H1 (cell line): ENCODE data around the gene FLVCR2. TPM values are rescaled to one million over a fixed set of nuclear protein-coding genes. Genes with fewer than 3 reads are reported as not detected.

Experiments used
- CTCF ChIA-PET: fragments of 300-600 bp; sonication (Branson Sonifier 250); formaldehyde crosslinking; loops from one replicate; lab custom pipeline; 2021; ENCODE audit not compliant: partially characterized antibody; lab: Charles Lee
- POLR2A ChIA-PET: fragments of 300-600 bp; sonication (Branson Sonifier 250); formaldehyde crosslinking; loops from one replicate; lab custom pipeline; 2021; ENCODE audit warnings: inconsistent platforms; ENCODE audit not compliant: partially characterized antibody; lab: Charles Lee
- DNase-seq, 2 experiments: peaks; one replicate each; pipeline versions ENCODE4 v3.0.0 to v3.0.0-alpha.2; 2010 to 2022; ENCODE audit warnings: low spot score in 2 of 2, low read depth in 1 of 2, mixed read lengths in 1 of 2
- FAIRE-seq: peaks from 2 replicates; lab custom pipeline; 2011; peaks lifted over from hg19 to GRCh38; lab: Jason Lieb, UNC
- H2AFZ ChIP-seq: 2 replicates; pipeline ENCODE4 v1.8.1; 2012; ENCODE audit warnings: low read length, inconsistent platforms
- H2AK5ac ChIP-seq: 2 replicates; pipeline ENCODE4 v1.6.1; 2013; ENCODE audit warnings: low read depth, low read length
- H2BK120ac ChIP-seq: replicated peaks from 2 replicates; pipeline ENCODE3; 2013; ENCODE audit warnings: low read depth, low read length, inconsistent platforms
- H2BK12ac ChIP-seq: 2 replicates; pipeline ENCODE4 v1.6.1; 2013; ENCODE audit warnings: low read depth, low read length
- H2BK15ac ChIP-seq: 2 replicates; pipeline ENCODE4 v1.6.1; 2013; ENCODE audit warnings: low read length
- H2BK20ac ChIP-seq: 2 replicates; pipeline ENCODE4 v1.6.1; 2013; ENCODE audit warnings: low read length
- H2BK5ac ChIP-seq: 2 replicates; pipeline ENCODE4 v1.6.1; 2013; ENCODE audit warnings: low read depth, low read length
- H3K14ac ChIP-seq: 2 replicates; pipeline ENCODE4 v1.6.1; 2013; ENCODE audit warnings: inconsistent platforms; ENCODE audit not compliant: insufficient read length
- H3K18ac ChIP-seq: 2 replicates; pipeline ENCODE4 v1.6.1; 2013; ENCODE audit warnings: low read length; ENCODE audit errors: extremely low read depth
- H3K23ac ChIP-seq: 2 replicates; pipeline ENCODE4 v1.6.1; 2013; ENCODE audit warnings: inconsistent platforms; ENCODE audit not compliant: insufficient read length
- H3K23me2 ChIP-seq: 2 replicates; pipeline ENCODE4 v1.6.1; 2013; ENCODE audit warnings: low read depth, low read length
- H3K27ac ChIP-seq: 2 replicates; pipeline ENCODE4 v1.6.1; 2011; ENCODE audit warnings: low read depth, low read length, inconsistent platforms
- H3K27me3 ChIP-seq, 4 experiments: replicated peaks in 1 of 4; 1 replicate in 1 of 4; 2 replicates in 3 of 4; pipeline versions ENCODE4 v1.6.1 to v1.8.1; 2011 to 2013; ENCODE audit warnings: low read length in 3 of 4, mild to moderate bottlenecking in 3 of 4, inconsistent platforms in 2 of 4, mixed read lengths in 2 of 4, moderate library complexity in 1 of 4; ENCODE audit not compliant: control insufficient read depth in 3 of 4, insufficient read depth in 3 of 4; ENCODE audit errors: extremely low read depth in 1 of 4
- H3K36me3 ChIP-seq, 4 experiments: 2 replicates each; pipeline versions ENCODE4 v1.6.1 to v1.8.1; 2011 to 2013; ENCODE audit warnings: mild to moderate bottlenecking in 4 of 4, low read length in 3 of 4, moderate library complexity in 2 of 4, control low read depth in 1 of 4, inconsistent platforms in 1 of 4; ENCODE audit not compliant: insufficient read depth in 4 of 4, control insufficient read depth in 2 of 4
- H3K4ac ChIP-seq: replicated peaks from 2 replicates; pipeline ENCODE3; 2013; ENCODE audit warnings: low read length, low read depth, mixed read lengths, inconsistent platforms; ENCODE audit not compliant: insufficient read length
- H3K4me1 ChIP-seq, 4 experiments: replicated peaks in 1 of 4; 1 replicate in 1 of 4; 2 replicates in 3 of 4; pipeline versions ENCODE4 v1.6.1 to v1.8.1; 2011 to 2013; ENCODE audit warnings: low read length in 3 of 4, inconsistent platforms in 2 of 4, mixed read lengths in 1 of 4; ENCODE audit not compliant: insufficient read depth in 4 of 4, control insufficient read depth in 3 of 4
- H3K4me2 ChIP-seq, 2 experiments: 2 replicates each; pipeline versions ENCODE4 v1.6.1 to v1.8.1; 2011 to 2013; ENCODE audit warnings: low read depth in 2 of 2, low read length in 2 of 2, control low read depth in 1 of 2, inconsistent platforms in 1 of 2, mild to moderate bottlenecking in 1 of 2; ENCODE audit not compliant: insufficient read depth in 1 of 2
- H3K4me3 ChIP-seq, 4 experiments: fragments of 200-600, 300-600 bp in 1 of 4; sonication (generic), shearing (Covaris generic), sonication (Bioruptor Twin) in 1 of 4; 2 replicates each; pipeline versions ENCODE4 v1.5.1 to v1.8.1; 2011 to 2016; ENCODE audit warnings: low read length in 4 of 4, low read depth in 3 of 4, control low read depth in 2 of 4, inconsistent platforms in 2 of 4, mild to moderate bottlenecking in 2 of 4, mixed read lengths in 1 of 4, moderate library complexity in 1 of 4; ENCODE audit not compliant: insufficient read depth in 2 of 4; ENCODE audit errors: extremely low read depth in 1 of 4
- H3K56ac ChIP-seq: replicated peaks from 2 replicates; pipeline ENCODE3; 2013; ENCODE audit warnings: low read depth, mild to moderate bottlenecking, mixed read lengths, low read length, inconsistent platforms; ENCODE audit not compliant: insufficient read length
- H3K79me1 ChIP-seq: 2 replicates; pipeline ENCODE4 v1.6.1; 2013; ENCODE audit warnings: low read depth, low read length, control low read depth
- H3K79me2 ChIP-seq, 2 experiments: 2 replicates each; pipeline versions ENCODE4 v1.6.1 to v1.8.1; 2012 to 2013; ENCODE audit warnings: low read length in 2 of 2, mild to moderate bottlenecking in 2 of 2, inconsistent platforms in 1 of 2; ENCODE audit not compliant: insufficient read depth in 2 of 2, control insufficient read depth in 1 of 2
- H3K9ac ChIP-seq, 4 experiments: replicated peaks in 1 of 4; 1 replicate in 1 of 4; 2 replicates in 3 of 4; pipeline versions ENCODE4 v1.6.1 to v1.8.1; 2011 to 2013; ENCODE audit warnings: low read depth in 3 of 4, low read length in 3 of 4, control low read depth in 2 of 4, mild to moderate bottlenecking in 2 of 4, moderate library complexity in 2 of 4, inconsistent platforms in 1 of 4; ENCODE audit errors: extremely low read depth in 1 of 4
- H3K9me3 ChIP-seq, 2 experiments: 2 replicates each; pipeline versions ENCODE4 v1.6.1 to v1.8.1; 2012 to 2013; ENCODE audit warnings: mild to moderate bottlenecking in 2 of 2, moderate library complexity in 2 of 2, control low read depth in 1 of 2, inconsistent platforms in 1 of 2, low read depth in 1 of 2, low read length in 1 of 2, mixed read lengths in 1 of 2; ENCODE audit not compliant: insufficient read depth in 2 of 2
- H4K20me1 ChIP-seq, 2 experiments: replicated peaks in 1 of 2; 2 replicates each; pipeline versions ENCODE3 to v1.8.1; 2011 to 2013; ENCODE audit warnings: inconsistent platforms in 2 of 2, low read length in 2 of 2, mild to moderate bottlenecking in 1 of 2; ENCODE audit not compliant: insufficient read depth in 2 of 2, control insufficient read depth in 1 of 2
- H4K5ac ChIP-seq: 2 replicates; pipeline ENCODE4 v1.6.1; 2013; ENCODE audit warnings: low read length, low read depth, mixed read lengths, inconsistent platforms; ENCODE audit not compliant: insufficient read length
- H4K8ac ChIP-seq: 2 replicates; pipeline ENCODE4 v1.8.0; 2013; ENCODE audit warnings: mild to moderate bottlenecking, moderate library complexity, low read length, inconsistent platforms; ENCODE audit not compliant: insufficient read depth; ENCODE audit errors: extremely low read depth
- H4K91ac ChIP-seq: replicated peaks from 2 replicates; pipeline ENCODE3; 2013; ENCODE audit warnings: low read length, mixed read lengths, inconsistent platforms; ENCODE audit not compliant: insufficient read length
- ASH2L ChIP-seq: fragments of 200-600, 300-600 bp; sonication (generic); IDR thresholded peaks from one replicate; pipeline ENCODE4 v1.7.1; 2017; ENCODE audit warnings: low read length
- POLR2AphosphoS5 ChIP-seq: IDR thresholded peaks from 2 replicates; pipeline ENCODE4 v1.6.1; 2011; ENCODE audit warnings: low read depth, low read length
- TCF12 ChIP-seq: IDR thresholded peaks from 2 replicates; pipeline ENCODE4 v1.6.1; 2011; ENCODE audit warnings: low read depth, mild to moderate bottlenecking, low read length
- WGBS, 2 experiments: shearing (Covaris generic) in 1 of 2; methylation state at CpG; one replicate each; pipeline versions ENCODE4 v1.1.6 to v1.1.7; 2013 to 2015; ENCODE audit warnings: low lambda C conversion rate in 2 of 2, mixed read lengths in 2 of 2, inconsistent platforms in 1 of 2, low coverage in 1 of 2, missing lambda C conversion rate in 1 of 2; ENCODE audit not compliant: insufficient replicate concordance in 2 of 2, insufficient coverage in 1 of 2, insufficient read length in 1 of 2; ENCODE audit errors: extremely low coverage in 1 of 2, missing lambda C conversion rate in 1 of 2; 5-methylcytosine and 5-hydroxymethylcytosine counted together
- polyA plus RNA-seq, 7 experiments: library from polyadenylated mRNA; depleted of rRNA in 3 of 7; stranded (reverse) in 5 of 7; unstranded in 2 of 7; fragments of >200 nt in 5 of 7; fragments of 200-250 nt in 2 of 7; gene quantifications; 1 replicate in 5 of 7; 2 replicates in 1 of 7; 4 replicates in 1 of 7; pipeline versions ENCODE4 v1.2.1 to v1.2.3, GENCODE V29; 2011 to 2013; ENCODE audit warnings: missing spikeins in 2 of 7, mixed read lengths in 2 of 7
- total RNA-seq: library from RNA; stranded (reverse); fragmentation: NEBNext Ultra II Directional; extraction: Animal tissue kit (Norgen Biotek cat#: 25700); gene quantifications from 2 replicates; pipeline ENCODE4 v1.2.1, GENCODE V29; 2021

Gene FLVCR2
- total and polyA plus RNA-seq, 2 of the 8 experiments (the other 6 are each of a cell fraction or from before 2014, with no cell fraction given) = 7.1 to 8.2 TPM

DNA sequence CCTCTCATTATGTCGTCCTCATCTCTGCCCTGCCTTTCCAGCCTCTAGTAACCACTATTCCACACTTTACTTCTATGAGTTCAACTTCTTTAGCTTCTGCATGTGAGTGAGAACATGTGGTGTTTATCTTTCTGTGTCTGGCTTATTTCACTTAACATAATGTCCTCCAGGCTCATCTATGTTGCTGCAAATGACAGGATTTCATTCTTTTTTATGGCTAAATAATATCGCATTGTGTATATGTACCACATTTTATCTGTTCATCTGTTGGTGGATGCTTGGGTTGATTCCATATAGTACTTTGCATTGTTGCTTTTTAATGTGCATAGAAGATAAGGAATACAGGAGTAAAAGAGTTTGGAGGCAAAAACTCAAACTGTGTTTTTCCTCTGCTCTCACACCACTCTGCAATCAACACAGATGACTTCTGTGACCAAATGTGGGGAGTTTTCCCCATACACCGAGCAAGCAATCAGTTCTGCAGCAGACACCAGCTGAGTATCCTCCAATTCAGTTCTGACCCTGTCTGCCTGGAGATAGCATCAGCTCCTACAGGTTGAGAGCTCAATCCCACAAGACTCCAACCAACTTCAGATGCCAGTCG lies 24.6 kb upstream of the FLVCR2 start:
- Histone ChIP-seq H2AFZ (no peak overlapping the region), H3K4me3 (no peak overlapping the region), H3K4me2 (no peak overlapping the region), H3K27me3 (no peaks in the 10 kb centered on the region), H3K9ac (no peak overlapping the region), H3K23ac (no peak overlapping the region), H3K56ac (no peak overlapping the region), H3K4ac (no peak overlapping the region), H2AK5ac (no peak overlapping the region), H2BK120ac (no peak overlapping the region), H3K27ac (no peak overlapping the region), H3K14ac (no peak overlapping the region), H4K5ac (no peak overlapping the region), H3K79me1 (no peaks in the 10 kb centered on the region), H3K18ac (no peak overlapping the region), H2BK5ac (no peak overlapping the region), H2BK12ac (no peak overlapping the region), H4K20me1 (no peaks in the 10 kb centered on the region), H2BK15ac (no peak overlapping the region), H3K4me1 (peaks cover 0 to 9% (median 0%) of the 10 kb centered on the region in 4 experiments; a peak in 1 of 7 replicates), H4K91ac (no peak overlapping the region), H3K36me3 (no peaks in the 10 kb centered on the region), H3K79me2 (no peaks in the 10 kb centered on the region), H4K8ac (no peak overlapping the region), H3K23me2 (no peaks in the 10 kb centered on the region; the same call in 1 of the 2 replicates), H3K9me3 (peaks cover 3% of the 10 kb centered on the region in 2 experiments; a peak in 2 of 4 replicates), H2BK20ac (no peak overlapping the region)
- WGBS, 2 experiments = 70% methylated on average over 4 of the region's 4 CpGs; no CpG with 5 or more reads in 1 of the 2 experiments
- POLR2A ChIA-PET = no interaction called here
- FAIRE-seq = no peak
- no peak for TF ChIP-seq POLR2AphosphoS5
- no peak for TF ChIP-seq TCF12
- no peak for TF ChIP-seq ASH2L
- CTCF ChIA-PET = interaction anchor here (0.6 to 1.8 kb wide), 7 partner anchors 29 to 675 kb away, joined by 3 to 6 read pairs (median 4); no protein-coding TSS in a partner anchor
- DNase-seq = no peak
